ENCODE data around the gene COBLL1.
"Not testable (repeated sequence)": the region's sequence is repeated elsewhere in the genome, so short reads cannot be mapped to it uniquely, and the experiment has no call there.

The COBLL1 gene

GRCh38 chr2:164721430-164721829 lies 120.2 kb downstream of the COBLL1 start:
- no peak overlapping the region for H3K4me3 ChIP-seq (ENCODE audit: low read length)
- no peak for TF ChIP-seq CTCF (IDR thresholded peaks at IDR 0.05; ENCODE audit: insufficient read depth, low read depth, low read length, missing control alignments)
- no peak for DNase-seq (ENCODE audit: low read depth)

DNA sequence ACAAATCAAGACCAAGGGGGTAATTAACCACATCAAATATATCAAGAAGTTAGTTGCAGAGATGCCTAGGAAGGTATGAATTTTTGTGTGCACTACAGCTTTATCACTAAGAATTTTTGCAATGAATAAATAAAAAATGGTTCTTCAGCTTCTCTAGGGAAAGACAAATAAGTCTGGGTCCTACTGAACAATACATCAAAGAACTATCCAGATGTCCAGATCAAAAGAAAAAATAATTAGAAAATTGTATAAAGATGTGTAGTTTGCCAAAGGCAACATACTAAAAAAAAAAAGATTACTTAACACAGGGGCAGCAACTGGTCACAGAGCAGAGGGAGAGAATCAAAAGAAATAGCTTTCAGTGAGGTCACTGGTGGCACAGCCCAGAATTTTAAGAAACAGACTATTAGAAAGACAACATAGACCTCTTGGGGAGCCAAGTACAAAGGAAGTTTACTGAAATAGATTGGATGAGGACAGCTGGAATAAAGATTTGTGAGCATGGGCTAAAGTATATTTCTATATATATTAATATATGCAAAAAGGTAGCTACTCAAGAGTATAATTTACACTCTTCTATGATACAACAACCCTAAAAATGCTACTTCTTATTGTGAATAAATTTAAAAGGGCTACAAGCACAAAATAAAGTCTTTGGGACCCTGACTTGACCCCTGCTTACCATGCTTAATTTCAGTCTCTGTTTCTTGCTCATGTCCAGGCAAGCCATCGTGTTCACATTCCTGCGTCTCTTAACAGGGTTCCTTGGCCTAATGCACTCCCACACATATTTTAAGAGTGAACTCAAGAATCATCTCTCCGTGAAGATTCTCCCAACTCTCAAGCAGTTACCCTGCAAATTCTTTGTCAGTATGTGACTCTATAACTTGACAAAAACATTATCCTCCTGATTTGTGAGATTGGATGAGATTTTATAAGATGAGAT lies 121.4 kb downstream of the COBLL1 start:
- H3K4me3 ChIP-seq (ENCODE audit: low read length), result no peak overlapping the region
- TF ChIP-seq CTCF (IDR thresholded peaks at IDR 0.05; ENCODE audit: insufficient read depth, low read depth, low read length, missing control alignments), result no peak
- DNase-seq (ENCODE audit: low read depth), result peak; percentile 80

DNA sequence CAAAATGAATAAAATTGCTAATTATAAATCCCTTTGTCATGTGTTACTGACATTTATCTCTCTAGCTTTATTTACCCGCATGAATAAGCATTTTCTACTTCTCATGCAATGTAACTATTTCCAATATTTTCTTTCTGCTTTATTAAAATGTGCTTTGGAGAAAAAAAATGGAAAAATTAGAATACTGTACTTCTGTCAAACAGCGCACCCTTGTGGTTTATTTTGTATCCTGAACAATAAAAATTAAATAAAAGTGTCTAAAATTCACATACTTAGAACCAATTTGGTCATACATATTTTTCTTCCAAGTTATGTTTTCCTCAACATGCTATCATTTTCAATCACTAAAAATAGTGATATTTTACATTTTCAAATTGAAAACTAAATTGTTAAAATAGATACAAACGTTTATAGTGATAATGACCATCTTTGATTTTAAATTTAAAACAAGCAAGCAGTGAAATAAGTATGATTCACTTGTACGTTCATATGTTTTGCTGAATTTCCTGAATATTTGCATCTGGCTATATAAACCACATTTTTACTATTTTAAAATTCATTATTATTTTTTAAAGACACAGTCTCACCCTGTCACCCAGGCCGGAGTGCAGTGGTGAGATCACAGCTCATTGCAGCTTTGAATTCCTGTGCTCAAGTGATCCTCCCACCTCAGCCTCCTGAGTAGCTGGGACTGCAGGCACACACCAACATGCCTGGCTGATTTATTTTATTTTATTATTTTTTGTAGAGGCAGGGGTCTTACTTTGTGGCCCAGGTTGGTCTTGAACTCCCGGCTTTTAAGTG lies 124.4 kb downstream of the COBLL1 start:
- peak; percentile 38 for DNase-seq (ENCODE audit: low read depth)
- peak; percentile 32 for TF ChIP-seq CTCF (IDR thresholded peaks at IDR 0.05; ENCODE audit: insufficient read depth, low read depth, low read length, missing control alignments)
- no peak overlapping the region for H3K4me3 ChIP-seq (ENCODE audit: low read length)

DNA sequence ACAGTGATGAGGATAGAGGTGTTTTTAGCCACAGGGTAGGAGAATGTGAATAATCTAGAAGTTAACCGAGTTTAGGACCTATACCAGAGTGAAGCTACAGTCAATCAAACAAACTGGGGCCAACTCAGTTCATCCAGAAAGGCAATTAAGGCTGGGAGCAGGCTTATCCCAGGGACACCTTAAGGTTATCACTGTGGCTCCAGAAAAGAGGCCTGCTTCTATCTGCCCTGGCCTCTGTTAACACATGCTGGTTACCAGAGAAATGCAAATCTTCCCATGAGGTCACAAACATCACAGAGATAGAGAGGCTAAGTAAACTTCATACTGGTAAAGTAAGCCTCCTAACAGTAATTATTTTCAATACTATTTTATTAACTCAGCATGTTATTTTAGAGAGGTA lies 127.2 kb downstream of the COBLL1 start:
- H3K4me3 ChIP-seq (ENCODE audit: low read length), result no peak overlapping the region
- no peak for TF ChIP-seq CTCF (IDR thresholded peaks at IDR 0.05; ENCODE audit: insufficient read depth, low read depth, low read length, missing control alignments)
- no peak for DNase-seq (ENCODE audit: low read depth)

GRCh38 chr2:164711766-164712138 lies 129.9 kb downstream of the COBLL1 start:
- DNase-seq (ENCODE audit: low read depth), result no peak
- no peak for TF ChIP-seq CTCF (IDR thresholded peaks at IDR 0.05; ENCODE audit: insufficient read depth, low read depth, low read length, missing control alignments)
- H3K4me3 ChIP-seq (ENCODE audit: low read length), result no peak overlapping the region

- H3K4me3 ChIP-seq (ENCODE audit: low read length), result no peak overlapping the region
- no peak for TF ChIP-seq CTCF (IDR thresholded peaks at IDR 0.05; ENCODE audit: insufficient read depth, low read depth, low read length, missing control alignments)
- DNase-seq (ENCODE audit: low read depth), result no peak
These were observed 130.5 kb downstream of the COBLL1 start for GRCh38 chr2:164710837-164711765.

DNA sequence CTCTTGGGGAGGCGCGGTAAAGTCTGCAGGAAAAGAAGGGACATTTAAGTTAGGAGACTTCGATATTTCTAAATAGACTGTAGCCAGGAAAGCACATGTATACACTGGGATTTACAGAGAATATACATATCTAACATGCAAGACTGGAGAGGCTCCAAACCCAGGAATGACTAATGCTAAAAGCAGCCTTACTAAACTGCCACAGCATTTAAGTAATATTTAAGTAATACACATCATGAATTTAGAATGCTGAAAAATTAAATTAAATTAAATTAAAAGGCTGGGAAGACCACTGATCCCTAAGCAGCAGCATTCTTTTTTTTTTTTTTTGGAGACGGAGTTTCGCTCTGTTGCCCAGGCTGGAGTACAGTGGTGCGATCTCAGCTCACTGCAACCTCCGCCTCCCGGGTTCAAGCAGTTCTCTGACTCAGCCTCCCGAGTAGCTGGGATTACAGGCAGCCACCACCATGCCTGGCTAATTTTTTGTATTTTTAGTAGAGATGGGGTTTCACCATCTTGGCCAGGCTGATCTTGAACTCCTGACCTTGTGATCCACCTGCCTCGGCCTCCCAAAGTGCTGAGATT lies 131.3 kb downstream of the COBLL1 start:
- H3K4me3 ChIP-seq (ENCODE audit: low read length), result not testable (repeated sequence)
- peak; percentile 65 for DNase-seq (ENCODE audit: low read depth)

All from epithelial cell of esophagus (primary cell).